ENCODE results near the gene PHACTR4. TPM values are rescaled to one million over a fixed set of nuclear protein-coding genes. Genes with fewer than 3 reads are reported as not detected.

Gene PHACTR4
- total and polyA plus RNA-seq, 2 of the 4 experiments (the other 2 are of a cell fraction) = 7.5 to 15.0 TPM

DNA sequence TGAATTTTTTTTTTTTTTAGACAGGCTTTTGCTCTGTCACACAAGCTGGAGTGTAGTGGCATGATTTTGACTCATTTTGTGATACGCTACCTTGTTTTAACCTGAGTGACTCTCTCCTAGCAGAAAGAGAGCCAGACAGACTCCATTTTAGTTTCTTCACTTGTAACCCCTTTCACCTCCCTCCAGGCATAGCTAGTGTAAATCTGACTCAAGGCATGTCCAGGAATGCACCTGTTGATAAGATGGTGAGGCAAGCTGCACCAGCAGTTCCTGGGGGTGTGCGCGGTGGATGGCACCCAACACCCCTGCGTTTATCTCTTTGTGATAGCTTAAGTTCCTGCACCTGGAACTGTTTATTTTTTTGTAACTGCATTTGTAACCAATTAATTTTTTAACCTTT lies 4.7 kb upstream of the PHACTR4 start:
- CTCF ChIA-PET = interaction anchor here (0.6 kb wide), 1 partner anchor 301 kb away, joined by 5 read pairs; no protein-coding TSS in a partner anchor

More for the DNA sequence above, 4.7 kb upstream of the PHACTR4 start:
- Histone ChIP-seq H3K9me3 (ENCODE audit: control insufficient read depth, insufficient read depth, low read length) (no peaks in the 10 kb centered on the region), H2AFZ (replicated peaks; ENCODE audit: low read length, poor library complexity) (no peak overlapping the region), H3K27ac (ENCODE audit: insufficient read depth, low read length) (no peak overlapping the region), H3K9me1 (ENCODE audit: insufficient read depth, low read length) (peaks cover 2% of the 10 kb centered on the region; the same call in 1 of the 2 replicates), H4K8ac (ENCODE audit: low read depth in 2 of 2, low read length in 2 of 2) (no peak overlapping the region), H2BK5ac (ENCODE audit: low read depth, low read length, poor library complexity, severe bottlenecking) (no peak overlapping the region), H3K4me1 (ENCODE audit: control insufficient read depth, insufficient read depth, low read length) (no peaks in the 10 kb centered on the region), H2BK15ac (ENCODE audit: low read depth, low read length) (no peak overlapping the region), H3K9ac (ENCODE audit: low read depth, low read length) (no peak overlapping the region), H2AK9ac (replicated peaks; ENCODE audit: low read depth, low read length, poor library complexity) (no peak overlapping the region), H3K4me3 (ENCODE audit: insufficient read depth, low read depth, low read length) (no peak overlapping the region), H4K20me1 (ENCODE audit: insufficient read depth, low read length) (no peaks in the 10 kb centered on the region), H3K79me1 (ENCODE audit: low read depth in 1 of 2, low read length in 2 of 2) (no peaks in the 10 kb centered on the region), H2BK120ac (ENCODE audit: low read depth, low read length) (no peak overlapping the region), H4K5ac (ENCODE audit: low read depth, low read length) (no peak overlapping the region), H3K56ac (ENCODE audit: extremely low read depth, insufficient read depth, low read length) (no peak overlapping the region), H2BK20ac (ENCODE audit: low read depth, low read length) (no peak overlapping the region), H3K36me3 (ENCODE audit: control insufficient read depth, insufficient read depth, low read length) (no peaks in the 10 kb centered on the region), H3K18ac (ENCODE audit: low read depth, low read length) (no peak overlapping the region), H3K14ac (replicated peaks; ENCODE audit: low read depth, low read length) (no peak overlapping the region), H3K4me2 (ENCODE audit: low read depth, low read length) (no peak overlapping the region), H3K23ac (ENCODE audit: low read depth, low read length) (no peak overlapping the region), H3K4ac (ENCODE audit: low read depth, low read length) (no peak overlapping the region), H2AK5ac (ENCODE audit: low read depth, low read length) (no peak overlapping the region), H4K91ac (ENCODE audit: insufficient read depth, low read depth, low read length) (no peak overlapping the region), H3K27me3 (ENCODE audit: control insufficient read depth, insufficient read depth, low read length) (peaks cover 5% of the 10 kb centered on the region)
- WGBS, 2 experiments (ENCODE audit: extremely low coverage in 2 of 2, insufficient read length in 1 of 2) = 10% methylated on average over 2 of the region's 4 CpGs; no CpG with 5 or more reads in 1 of the 2 experiments
- POLR2A ChIA-PET (ENCODE audit: unreplicated experiment) = no interaction called here
- dilution Hi-C loops (cut with HindIII; ENCODE audit: low sequenced_read_pairs, unreplicated experiment) (no loop called here), intact Hi-C loops (cut with micrococcal nuclease) (no loop called here), in situ Hi-C loops (cut with MboI; ENCODE audit: low sequenced_read_pairs) (loop anchor here (10.0 kb wide), 1 partner anchor 240 kb away; no protein-coding TSS in a partner anchor)
- BruUV-seq (replicated peaks) = no TSS peak
- DNase-seq = no peak
- no peak for TF ChIP-seq RFX5 (IDR thresholded peaks at IDR 0.05; ENCODE audit: low read depth, low read length)
- TF ChIP-seq, protein P1, sequence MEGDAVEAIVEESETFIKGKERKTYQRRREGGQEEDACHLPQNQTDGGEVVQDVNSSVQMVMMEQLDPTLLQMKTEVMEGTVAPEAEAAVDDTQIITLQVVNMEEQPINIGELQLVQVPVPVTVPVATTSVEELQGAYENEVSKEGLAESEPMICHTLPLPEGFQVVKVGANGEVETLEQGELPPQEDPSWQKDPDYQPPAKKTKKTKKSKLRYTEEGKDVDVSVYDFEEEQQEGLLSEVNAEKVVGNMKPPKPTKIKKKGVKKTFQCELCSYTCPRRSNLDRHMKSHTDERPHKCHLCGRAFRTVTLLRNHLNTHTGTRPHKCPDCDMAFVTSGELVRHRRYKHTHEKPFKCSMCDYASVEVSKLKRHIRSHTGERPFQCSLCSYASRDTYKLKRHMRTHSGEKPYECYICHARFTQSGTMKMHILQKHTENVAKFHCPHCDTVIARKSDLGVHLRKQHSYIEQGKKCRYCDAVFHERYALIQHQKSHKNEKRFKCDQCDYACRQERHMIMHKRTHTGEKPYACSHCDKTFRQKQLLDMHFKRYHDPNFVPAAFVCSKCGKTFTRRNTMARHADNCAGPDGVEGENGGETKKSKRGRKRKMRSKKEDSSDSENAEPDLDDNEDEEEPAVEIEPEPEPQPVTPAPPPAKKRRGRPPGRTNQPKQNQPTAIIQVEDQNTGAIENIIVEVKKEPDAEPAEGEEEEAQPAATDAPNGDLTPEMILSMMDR (conservative IDR thresholded peaks at IDR 0.05; ENCODE audit: low read depth, low read length) = no peak
- TF ChIP-seq SMC3 (IDR thresholded peaks at IDR 0.05; ENCODE audit: low read depth, low read length) = no peak
- no peak for TF ChIP-seq POLR2A (IDR thresholded peaks at IDR 0.05; ENCODE audit: low read depth, low read length)
- TF ChIP-seq RAD21 (IDR thresholded peaks at IDR 0.05; ENCODE audit: low read length) = no peak
- no peak for TF ChIP-seq BHLHE40 (IDR thresholded peaks at IDR 0.05; ENCODE audit: low read depth, low read length)
- no peak for TF ChIP-seq MAZ (IDR thresholded peaks at IDR 0.05; ENCODE audit: borderline replicate concordance, low read depth, low read length)
- no peak for TF ChIP-seq CHD1 (IDR thresholded peaks at IDR 0.05; ENCODE audit: low read depth, low read length)
- no peak for TF ChIP-seq CEBPB (IDR thresholded peaks at IDR 0.05; ENCODE audit: low read depth, low read length)
- TF ChIP-seq, protein P2, sequence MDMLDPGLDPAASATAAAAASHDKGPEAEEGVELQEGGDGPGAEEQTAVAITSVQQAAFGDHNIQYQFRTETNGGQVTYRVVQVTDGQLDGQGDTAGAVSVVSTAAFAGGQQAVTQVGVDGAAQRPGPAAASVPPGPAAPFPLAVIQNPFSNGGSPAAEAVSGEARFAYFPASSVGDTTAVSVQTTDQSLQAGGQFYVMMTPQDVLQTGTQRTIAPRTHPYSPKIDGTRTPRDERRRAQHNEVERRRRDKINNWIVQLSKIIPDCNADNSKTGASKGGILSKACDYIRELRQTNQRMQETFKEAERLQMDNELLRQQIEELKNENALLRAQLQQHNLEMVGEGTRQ (IDR thresholded peaks at IDR 0.05; ENCODE audit: low read depth, low read length) = no peak
- TF ChIP-seq NFE2L2 (IDR thresholded peaks at IDR 0.05; ENCODE audit: low read depth, low read length) = no peak
- no peak for TF ChIP-seq RCOR1 (IDR thresholded peaks at IDR 0.05; ENCODE audit: insufficient replicate concordance, low read length)
- TF ChIP-seq, protein P3, sequence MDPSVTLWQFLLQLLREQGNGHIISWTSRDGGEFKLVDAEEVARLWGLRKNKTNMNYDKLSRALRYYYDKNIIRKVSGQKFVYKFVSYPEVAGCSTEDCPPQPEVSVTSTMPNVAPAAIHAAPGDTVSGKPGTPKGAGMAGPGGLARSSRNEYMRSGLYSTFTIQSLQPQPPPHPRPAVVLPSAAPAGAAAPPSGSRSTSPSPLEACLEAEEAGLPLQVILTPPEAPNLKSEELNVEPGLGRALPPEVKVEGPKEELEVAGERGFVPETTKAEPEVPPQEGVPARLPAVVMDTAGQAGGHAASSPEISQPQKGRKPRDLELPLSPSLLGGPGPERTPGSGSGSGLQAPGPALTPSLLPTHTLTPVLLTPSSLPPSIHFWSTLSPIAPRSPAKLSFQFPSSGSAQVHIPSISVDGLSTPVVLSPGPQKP (IDR thresholded peaks at IDR 0.05; ENCODE audit: borderline replicate concordance, low read depth, low read length) = no peak
- no peak for TF ChIP-seq MAFK (IDR thresholded peaks at IDR 0.05; ENCODE audit: low read depth, low read length)
- TF ChIP-seq FOS (IDR thresholded peaks at IDR 0.05; ENCODE audit: low read depth, low read length) = no peak
- TF ChIP-seq MXI1 (IDR thresholded peaks at IDR 0.05; ENCODE audit: borderline replicate concordance, low read depth, low read length) = no peak
- ATAC-seq (ENCODE audit: low read depth) = no peak
